GM21737 (cell line): ENCODE results near the gene TMEM106C.

Source experiments
- ATAC-seq: cut with Tn5 transposase; IDR thresholded peaks from one replicate; pipeline ENCODE4 v1.9.1; 2021; ENCODE audit warnings: mild to moderate bottlenecking, moderate library complexity; ENCODE audit not compliant: unreplicated experiment

Gene TMEM106C

DNA sequence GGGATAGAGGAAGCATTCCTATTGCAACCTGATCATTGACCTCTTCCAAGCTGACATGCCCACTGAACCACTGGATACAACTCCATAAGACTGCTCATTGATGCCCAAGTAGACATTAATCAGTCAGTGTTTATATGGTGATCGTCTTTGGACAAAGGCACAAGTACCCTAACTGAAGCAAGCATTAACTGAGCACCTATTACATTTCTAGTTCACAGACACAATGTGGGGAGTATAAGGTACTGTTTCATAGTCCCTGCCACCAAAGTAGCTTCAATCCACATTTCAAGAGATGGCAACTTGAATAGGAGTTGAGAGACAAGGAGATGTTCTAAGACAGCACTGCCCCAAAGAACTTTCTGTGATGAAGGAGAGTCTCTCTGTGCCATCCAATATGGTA, 51.7 kb downstream of the TMEM106C start:
- ATAC-seq = no peak

DNA sequence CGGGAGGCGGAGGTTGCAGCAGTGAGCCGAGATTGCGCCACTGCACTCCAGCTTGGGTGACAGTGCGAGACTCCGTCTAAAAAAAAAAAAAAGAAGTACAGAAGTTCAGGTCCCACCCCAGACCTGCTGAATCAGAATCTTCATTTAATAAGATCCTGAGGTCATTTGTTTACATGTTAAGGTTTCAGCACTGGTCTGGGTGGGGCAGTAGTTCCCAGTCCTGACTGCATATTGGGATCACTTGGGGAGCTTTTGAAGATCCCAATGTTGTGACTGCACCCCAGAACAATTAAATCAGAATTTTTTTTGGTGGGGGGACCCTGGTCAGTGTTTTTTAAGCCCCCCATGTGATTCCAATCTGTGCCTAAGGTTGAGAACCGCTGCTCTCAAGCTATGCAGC, 52.6 kb downstream of the TMEM106C start:
- ATAC-seq = no peak

DNA sequence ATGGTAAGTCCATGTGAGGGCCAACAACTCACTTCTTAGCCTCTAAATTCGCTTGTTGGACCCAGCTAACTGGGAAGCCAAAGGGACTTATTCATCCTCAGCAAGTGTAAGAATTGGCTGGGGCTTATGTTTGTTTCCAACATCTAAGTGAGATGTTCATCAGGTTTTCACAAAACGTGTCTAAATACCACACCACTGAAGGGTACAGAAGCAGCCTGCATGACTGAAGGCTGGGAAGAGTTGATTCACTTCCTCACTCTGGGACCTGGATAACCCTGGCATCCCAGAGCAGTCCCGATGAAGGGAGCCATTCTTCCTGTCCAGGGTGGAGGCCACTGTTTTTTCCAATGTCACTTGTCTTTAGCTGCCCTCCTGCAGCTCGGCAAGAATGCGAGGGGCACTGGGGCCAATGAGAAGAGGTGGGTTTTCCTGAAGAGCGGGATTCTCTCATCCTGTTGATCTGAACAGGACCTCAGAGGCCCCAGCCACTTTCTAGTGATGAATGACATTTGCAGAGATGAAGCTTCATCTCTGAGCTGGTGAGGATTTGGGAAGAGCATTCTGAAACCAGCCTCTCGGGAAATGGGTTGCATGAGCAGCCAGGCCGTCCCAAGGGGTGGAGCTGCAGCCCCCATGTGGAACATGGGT, 53.1 kb downstream of the TMEM106C start:
- ATAC-seq = no peak

- ATAC-seq = no peak
These were observed 54.1 kb downstream of the TMEM106C start for GRCh38 chr12:48017496-48017895.

- no peak for ATAC-seq
These were observed 54.7 kb downstream of the TMEM106C start for GRCh38 chr12:48017921-48018617.
